Measurements from ENCODE around the gene ZBTB17.

DNA sequence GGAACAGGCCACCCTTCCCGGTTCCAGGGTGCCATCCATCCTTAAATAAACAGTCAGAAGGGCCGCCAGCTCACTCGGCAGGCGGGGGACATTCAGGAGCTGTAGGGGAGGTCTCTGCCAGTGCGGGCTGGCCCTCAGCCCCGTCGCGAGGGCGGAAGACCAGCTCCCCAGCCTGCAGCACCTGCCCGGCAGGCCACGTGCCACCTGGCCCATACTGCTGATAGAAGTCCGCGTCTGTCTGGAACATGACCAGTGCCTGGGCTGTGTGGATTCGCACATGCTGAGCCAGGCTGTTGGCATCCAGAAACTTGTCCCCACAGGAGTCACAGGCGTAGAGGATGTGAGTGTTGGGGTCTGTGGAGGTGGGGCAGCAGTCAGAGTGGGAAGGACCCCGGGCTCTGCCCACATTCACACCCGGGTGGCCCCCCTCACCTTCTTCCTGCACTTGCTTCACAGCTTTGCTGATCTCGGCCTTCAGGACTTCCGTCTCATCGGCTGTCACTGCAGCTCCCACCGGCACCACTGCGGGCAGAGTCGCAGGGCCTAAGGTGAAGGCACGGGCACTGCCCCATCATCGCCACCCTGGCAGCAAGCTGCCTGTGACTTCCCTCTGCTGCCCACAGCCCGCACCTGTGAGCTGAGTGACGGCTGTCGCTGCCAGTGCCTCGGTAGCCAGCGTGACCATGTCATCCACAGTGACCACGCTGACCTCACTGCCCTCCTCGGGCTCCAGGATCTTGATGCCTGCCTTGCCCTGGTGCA, 33.8 kb downstream of the ZBTB17 start:
- TF ChIP-seq, protein P1, sequence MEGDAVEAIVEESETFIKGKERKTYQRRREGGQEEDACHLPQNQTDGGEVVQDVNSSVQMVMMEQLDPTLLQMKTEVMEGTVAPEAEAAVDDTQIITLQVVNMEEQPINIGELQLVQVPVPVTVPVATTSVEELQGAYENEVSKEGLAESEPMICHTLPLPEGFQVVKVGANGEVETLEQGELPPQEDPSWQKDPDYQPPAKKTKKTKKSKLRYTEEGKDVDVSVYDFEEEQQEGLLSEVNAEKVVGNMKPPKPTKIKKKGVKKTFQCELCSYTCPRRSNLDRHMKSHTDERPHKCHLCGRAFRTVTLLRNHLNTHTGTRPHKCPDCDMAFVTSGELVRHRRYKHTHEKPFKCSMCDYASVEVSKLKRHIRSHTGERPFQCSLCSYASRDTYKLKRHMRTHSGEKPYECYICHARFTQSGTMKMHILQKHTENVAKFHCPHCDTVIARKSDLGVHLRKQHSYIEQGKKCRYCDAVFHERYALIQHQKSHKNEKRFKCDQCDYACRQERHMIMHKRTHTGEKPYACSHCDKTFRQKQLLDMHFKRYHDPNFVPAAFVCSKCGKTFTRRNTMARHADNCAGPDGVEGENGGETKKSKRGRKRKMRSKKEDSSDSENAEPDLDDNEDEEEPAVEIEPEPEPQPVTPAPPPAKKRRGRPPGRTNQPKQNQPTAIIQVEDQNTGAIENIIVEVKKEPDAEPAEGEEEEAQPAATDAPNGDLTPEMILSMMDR (conservative IDR thresholded peaks at IDR 0.05; ENCODE audit: low read depth, low read length), result no peak
- no peak for TF ChIP-seq EZH2 (IDR thresholded peaks at IDR 0.05; ENCODE audit: borderline replicate concordance, low read depth, low read length, poor library complexity, severe bottlenecking)

All from A673 (cell line).